Activated CD4-positive, CD25-positive, alpha-beta regulatory T cell (primary cell): ENCODE measurements around the gene BRME1.
A peak's percentile ranks its signal among the peaks of the same experiment; 100 is the strongest.
"Not testable (repeated sequence)": the region's sequence is repeated elsewhere in the genome, so short reads cannot be mapped to it uniquely, and the experiment has no call there.

ENCODE experiments used
- DNase-seq, 4 experiments: peaks; one replicate each; lab custom pipeline; 2025; lab: John Stamatoyannopoulos, UW

BRME1 gene

GRCh38 chr19:13865571-13866462, 40.1 kb downstream of the BRME1 start:
- DNase-seq = no peak

- DNase-seq = no peak
Observed at GRCh38 chr19:13864667-13865570, 41.0 kb downstream of the BRME1 start.

GRCh38 chr19:13864046-13864666, 41.8 kb downstream of the BRME1 start:
- no peak for DNase-seq

- peak; percentile 78 to 85 (median 81) for DNase-seq
Observed at GRCh38 chr19:13861714-13862531, 44.0 kb downstream of the BRME1 start.

- no peak for DNase-seq
Observed at GRCh38 chr19:13861392-13861713, 44.6 kb downstream of the BRME1 start.

GRCh38 chr19:13860679-13861391, 45.1 kb downstream of the BRME1 start:
- DNase-seq = no peak

GRCh38 chr19:13859361-13859880, 46.5 kb downstream of the BRME1 start:
- DNase-seq = no peak

GRCh38 chr19:13856497-13856896, 49.4 kb downstream of the BRME1 start:
- DNase-seq = no peak

GRCh38 chr19:13852171-13852707, 53.7 kb downstream of the BRME1 start:
- not testable (repeated sequence) for DNase-seq

GRCh38 chr19:13851734-13852114, 54.2 kb downstream of the BRME1 start:
- not testable (repeated sequence) for DNase-seq

- peak; percentile 25 to 53 (median 46) for DNase-seq
Observed at GRCh38 chr19:13850910-13851733, 54.8 kb downstream of the BRME1 start.

GRCh38 chr19:13849991-13850909, 55.7 kb downstream of the BRME1 start:
- peak; percentile 28 to 62 (median 34) for DNase-seq

- DNase-seq = no peak
Observed at GRCh38 chr19:13848798-13849676, 56.9 kb downstream of the BRME1 start.

- no peak for DNase-seq
Observed at GRCh38 chr19:13848340-13848677, 57.6 kb downstream of the BRME1 start.

- peak; percentile 42 to 68 (median 60) for DNase-seq
Observed at GRCh38 chr19:13847407-13848339, 58.2 kb downstream of the BRME1 start.
